ENCODE data around the gene BORCS8.
A peak's percentile ranks its signal among the peaks of the same experiment; 100 is the strongest.
"Not testable (repeated sequence)": the region's sequence is repeated elsewhere in the genome, so short reads cannot be mapped to it uniquely, and the experiment has no call there.

The BORCS8 gene

DNA sequence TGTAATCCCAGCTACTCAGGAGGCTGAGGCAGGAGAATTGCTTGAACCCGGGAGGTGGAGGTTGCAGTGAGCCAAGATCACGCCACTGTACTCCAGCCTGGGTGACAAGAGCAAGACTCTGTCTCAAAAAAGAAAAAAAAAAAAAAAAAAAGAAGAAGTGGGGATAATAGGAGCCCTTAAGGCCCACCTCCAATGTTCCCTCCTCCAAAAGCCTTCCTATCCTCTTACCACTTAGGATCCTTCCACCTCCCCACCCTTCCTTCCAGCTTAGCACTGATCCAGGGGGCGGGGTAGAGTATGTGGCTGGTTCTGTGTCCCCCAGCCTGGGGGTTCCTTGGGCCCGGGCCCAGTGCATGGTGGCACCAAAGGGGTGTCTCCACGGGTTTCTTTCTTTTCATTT is 18.7 kb downstream of the BORCS8 start:
- not testable (repeated sequence) for H3K4me3 Mint-ChIP-seq; H3K27ac Mint-ChIP-seq; H3K9me3 Mint-ChIP-seq; ATAC-seq; DNase-seq (ENCODE audit: low spot score in 2 of 2)
- peaks cover 23% of the 10 kb centered on the region for H3K4me1 Mint-ChIP-seq
- H3K36me3 Mint-ChIP-seq = peaks cover 17% of the 10 kb centered on the region

GRCh38 chr19:19171821-19172532 is 20.0 kb downstream of the BORCS8 start:
- Mint-ChIP-seq H3K9me3 (no peaks in the 10 kb centered on the region), H3K36me3 (peaks cover 6% of the 10 kb centered on the region), H3K4me3 (no peak overlapping the region), H3K27ac (no peak overlapping the region), H3K4me1 (peaks cover 23% of the 10 kb centered on the region)
- DNase-seq (ENCODE audit: low spot score in 2 of 2) (no peak), ATAC-seq (no peak)

GRCh38 chr19:19170873-19171672 is 20.9 kb downstream of the BORCS8 start:
- H3K4me1 Mint-ChIP-seq = peaks cover 23% of the 10 kb centered on the region
- H3K9me3 Mint-ChIP-seq = no peaks in the 10 kb centered on the region
- H3K4me3 Mint-ChIP-seq = peak overlapping the region; percentile 56
- no peak overlapping the region for H3K27ac Mint-ChIP-seq
- H3K36me3 Mint-ChIP-seq = no peaks in the 10 kb centered on the region
- DNase-seq (ENCODE audit: low spot score in 2 of 2) = no peak
- ATAC-seq = no peak

GRCh38 chr19:19170053-19170872 is 21.7 kb downstream of the BORCS8 start, which contains the start of gene MEF2B:
TSS of gene MEF2B (minus strand) at chr19:19170263. CDS start at chr19:19150735, 19,528 bp downstream.
- H3K4me3 Mint-ChIP-seq = peak within 1 kb of the TSS; percentile 56
- peaks cover 26% of the 10 kb centered on the region for H3K4me1 Mint-ChIP-seq
- H3K27ac Mint-ChIP-seq = peak within 1 kb of the TSS; percentile 57
- no peaks in the 10 kb centered on the region for H3K36me3 Mint-ChIP-seq
- ATAC-seq (peak; percentile 88), DNase-seq (ENCODE audit: low spot score in 2 of 2) (peak; percentile 40 to 79)
- H3K9me3 Mint-ChIP-seq = no peaks in the 10 kb centered on the region

- no peak for DNase-seq (ENCODE audit: low spot score in 2 of 2)
- ATAC-seq = no peak
- Mint-ChIP-seq H3K4me1 (peaks cover 30% of the 10 kb centered on the region), H3K9me3 (no peaks in the 10 kb centered on the region), H3K27ac (peak overlapping the region; percentile 57), H3K4me3 (peak overlapping the region; percentile 56), H3K36me3 (no peaks in the 10 kb centered on the region)
These were observed 22.5 kb downstream of the BORCS8 start for GRCh38 chr19:19169236-19170052.

DNA sequence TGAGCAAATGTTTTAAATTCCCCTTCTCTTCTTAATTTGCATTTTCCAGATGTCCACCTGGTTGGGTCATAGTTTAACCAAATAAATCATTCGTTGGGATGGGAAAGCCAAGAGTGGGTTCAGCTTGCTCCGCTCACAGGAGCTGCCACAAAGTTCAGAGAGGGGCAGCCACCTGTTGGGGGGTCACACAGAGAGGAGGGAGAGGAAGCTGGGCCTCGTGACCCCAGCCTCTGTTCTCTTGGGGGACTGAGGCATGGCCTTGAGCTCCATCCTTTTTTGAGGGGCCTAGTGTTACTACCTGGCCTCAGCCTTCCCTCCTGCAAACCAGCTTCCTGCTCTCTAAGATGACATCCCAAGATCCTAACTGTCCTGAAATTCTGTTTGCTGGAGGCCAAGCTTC is 24.3 kb downstream of the BORCS8 start:
- Mint-ChIP-seq H3K36me3 (no peaks in the 10 kb centered on the region), H3K4me1 (peaks cover 30% of the 10 kb centered on the region), H3K27ac (no peak overlapping the region), H3K4me3 (no peak overlapping the region), H3K9me3 (no peaks in the 10 kb centered on the region)
- ATAC-seq (no peak), DNase-seq (ENCODE audit: low spot score in 2 of 2) (no peak)

GRCh38 chr19:19165396-19165795 is 26.6 kb downstream of the BORCS8 start:
- Mint-ChIP-seq H3K4me3 (no peak overlapping the region), H3K4me1 (peaks cover 23% of the 10 kb centered on the region), H3K9me3 (no peaks in the 10 kb centered on the region), H3K36me3 (no peaks in the 10 kb centered on the region), H3K27ac (no peak overlapping the region)
- DNase-seq (ENCODE audit: low spot score in 2 of 2) = no peak
- ATAC-seq = no peak

GRCh38 chr19:19162495-19162894 is 29.5 kb downstream of the BORCS8 start:
- Mint-ChIP-seq H3K4me3 (no peak overlapping the region), H3K4me1 (peaks cover 14% of the 10 kb centered on the region), H3K9me3 (no peaks in the 10 kb centered on the region), H3K36me3 (no peaks in the 10 kb centered on the region), H3K27ac (no peak overlapping the region)
- DNase-seq (ENCODE audit: low spot score in 2 of 2) (no peak), ATAC-seq (no peak)

- no peak for ATAC-seq
- Mint-ChIP-seq H3K4me1 (peaks cover 13% of the 10 kb centered on the region), H3K9me3 (no peaks in the 10 kb centered on the region), H3K27ac (no peak overlapping the region), H3K4me3 (no peak overlapping the region), H3K36me3 (peaks cover 5% of the 10 kb centered on the region)
- no peak for DNase-seq (ENCODE audit: low spot score in 2 of 2)
These were observed 31.4 kb downstream of the BORCS8 start for GRCh38 chr19:19160461-19161035.

GRCh38 chr19:19159534-19159933 is 32.4 kb downstream of the BORCS8 start:
- no peak for DNase-seq (ENCODE audit: low spot score in 2 of 2)
- no peak for ATAC-seq
- Mint-ChIP-seq H3K4me3 (no peak overlapping the region), H3K27ac (peak overlapping the region; percentile 56), H3K9me3 (no peaks in the 10 kb centered on the region), H3K36me3 (peaks cover 8% of the 10 kb centered on the region), H3K4me1 (peaks cover 7% of the 10 kb centered on the region)

GRCh38 chr19:19157808-19158207 is 34.1 kb downstream of the BORCS8 start:
- H3K36me3 Mint-ChIP-seq = peaks cover 10% of the 10 kb centered on the region
- H3K9me3 Mint-ChIP-seq = no peaks in the 10 kb centered on the region
- no peak overlapping the region for H3K4me3 Mint-ChIP-seq
- H3K4me1 Mint-ChIP-seq = peaks cover 7% of the 10 kb centered on the region
- H3K27ac Mint-ChIP-seq = no peak overlapping the region
- no peak for DNase-seq (ENCODE audit: low spot score in 2 of 2)
- no peak for ATAC-seq

DNA sequence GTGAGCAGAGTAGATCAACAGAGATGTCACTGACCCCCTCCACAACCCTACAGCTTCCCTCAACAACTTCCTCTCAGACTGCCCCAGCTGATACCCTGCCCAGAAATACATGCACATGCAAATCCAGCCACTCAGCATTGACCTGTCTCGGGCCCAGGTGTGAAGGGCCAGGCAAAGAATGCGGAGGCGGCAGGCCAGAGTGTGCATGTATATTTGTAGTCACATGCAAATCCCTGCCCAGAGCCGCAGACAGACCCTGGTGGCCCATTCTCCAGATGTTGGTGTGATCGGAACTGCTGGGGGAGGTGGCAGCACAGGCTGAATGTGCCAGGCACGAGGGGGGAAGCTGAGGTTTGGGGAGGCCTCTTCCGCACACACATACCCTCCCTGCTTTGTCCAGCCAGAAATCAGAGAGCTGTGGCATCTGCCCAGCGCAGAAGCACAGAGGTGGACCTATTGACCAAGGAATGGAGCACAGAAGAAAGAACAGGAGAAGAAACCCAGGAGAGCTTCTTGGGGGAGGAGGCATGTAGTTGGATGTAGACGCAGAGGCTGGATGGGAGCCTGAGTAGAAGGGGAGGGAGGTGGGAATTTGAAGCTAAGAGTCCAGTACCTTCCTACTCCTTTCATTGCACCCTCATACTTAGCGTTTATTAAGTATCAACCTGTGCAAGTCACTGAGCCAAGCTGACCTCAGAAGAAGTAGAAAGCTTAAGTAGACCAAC is 36.3 kb downstream of the BORCS8 start:
- DNase-seq (ENCODE audit: low spot score in 2 of 2) (no peak), ATAC-seq (no peak)
- H3K9me3 Mint-ChIP-seq = no peaks in the 10 kb centered on the region
- peaks cover 10% of the 10 kb centered on the region for H3K36me3 Mint-ChIP-seq
- H3K27ac Mint-ChIP-seq = peak overlapping the region; percentile 2
- H3K4me1 Mint-ChIP-seq = no peaks in the 10 kb centered on the region
- no peak overlapping the region for H3K4me3 Mint-ChIP-seq

DNA sequence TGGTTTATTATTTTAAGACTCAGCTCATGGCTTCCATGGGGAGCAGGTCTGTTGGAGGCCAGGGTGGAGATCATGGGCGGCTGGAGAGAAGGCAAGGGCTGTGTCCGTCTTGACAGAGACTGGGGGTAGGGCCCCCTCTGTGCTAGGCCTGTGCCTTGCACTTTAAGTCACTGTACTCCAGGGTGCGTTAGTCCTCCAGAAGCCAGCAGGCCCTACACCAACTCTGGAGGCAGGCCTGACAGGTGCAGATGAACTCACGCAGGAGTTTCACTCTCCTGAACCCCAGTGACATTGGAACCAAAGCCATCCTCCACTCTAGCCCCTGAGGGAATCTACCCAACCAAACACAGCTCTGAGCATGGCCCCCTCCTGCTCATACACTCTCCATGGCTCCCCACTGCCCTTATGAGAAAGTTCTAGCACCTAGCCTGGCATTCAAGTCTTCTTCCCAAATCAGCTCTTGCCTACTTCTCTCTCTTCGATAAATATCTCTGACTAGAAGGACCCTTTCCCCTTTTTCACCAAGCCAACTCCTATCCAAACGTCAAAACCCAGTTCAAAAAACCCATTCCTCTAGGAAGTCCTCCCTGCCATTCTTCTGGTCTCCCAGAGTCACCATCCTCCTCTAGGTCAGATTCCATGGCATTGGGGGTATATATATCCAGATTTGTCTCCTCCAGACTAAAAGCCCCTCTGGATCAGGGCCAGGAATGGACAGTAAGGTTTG is 37.0 kb downstream of the BORCS8 start:
- Mint-ChIP-seq H3K27ac (peak overlapping the region; percentile 2), H3K4me1 (no peaks in the 10 kb centered on the region), H3K36me3 (peaks cover 10% of the 10 kb centered on the region), H3K4me3 (no peak overlapping the region), H3K9me3 (no peaks in the 10 kb centered on the region)
- DNase-seq (ENCODE audit: low spot score in 2 of 2) (no peak), ATAC-seq (no peak)

All from stimulated activated effector memory CD8-positive, alpha-beta T cell treated with anti-CD3 and anti-CD28 coated beads, Interleukin-12 subunit alpha, Interleukin-12 subunit beta, amount 100 ng/mL, for 72 hours (primary cell).